GM13976 (cell line): ENCODE measurements around the gene AMPH.

ENCODE experiments used
- DNase-seq: peaks from one replicate; pipeline ENCODE4 v3.0.0; 2012; ENCODE audit warnings: low spot score
- in situ Hi-C: fragments of 300-500 bp; cut with MboI; formaldehyde crosslinking; loops from one replicate; pipeline ENCODE4 v1.12.0; 2022; ENCODE audit warnings: low sequenced_read_pairs, mixed read lengths, inconsistent platforms; ENCODE audit not compliant: unreplicated experiment
- TF ChIP-seq, protein P1 (sequence below): IDR thresholded peaks from 2 replicates; pipeline ENCODE4 v1.5.1; 2012; ENCODE audit warnings: borderline replicate concordance, mild to moderate bottlenecking; ENCODE audit not compliant: insufficient read depth; ENCODE audit errors: extremely low read depth, missing control alignments, control extremely low read depth

Gene AMPH

DNA sequence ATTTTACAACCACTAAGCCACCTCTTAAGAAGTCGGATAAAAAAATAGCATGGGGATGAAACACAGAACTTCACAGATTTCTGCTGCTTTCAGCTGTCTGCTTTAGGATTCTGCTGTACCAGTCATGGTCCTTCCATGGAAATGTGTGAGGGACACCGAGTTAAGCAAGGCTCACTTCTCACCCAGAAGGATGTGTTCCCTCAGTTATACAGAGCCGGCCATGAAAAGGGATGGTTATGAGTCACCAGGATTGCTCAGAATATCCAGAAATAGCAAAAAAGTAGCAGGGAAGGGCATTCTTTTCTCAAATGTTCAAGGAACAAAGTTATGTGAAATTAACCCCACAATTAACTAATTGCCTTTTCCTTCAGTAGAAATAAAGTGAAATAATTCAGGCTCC is 124.4 kb downstream of the AMPH start:
- in situ Hi-C loops = no loop called here

DNA sequence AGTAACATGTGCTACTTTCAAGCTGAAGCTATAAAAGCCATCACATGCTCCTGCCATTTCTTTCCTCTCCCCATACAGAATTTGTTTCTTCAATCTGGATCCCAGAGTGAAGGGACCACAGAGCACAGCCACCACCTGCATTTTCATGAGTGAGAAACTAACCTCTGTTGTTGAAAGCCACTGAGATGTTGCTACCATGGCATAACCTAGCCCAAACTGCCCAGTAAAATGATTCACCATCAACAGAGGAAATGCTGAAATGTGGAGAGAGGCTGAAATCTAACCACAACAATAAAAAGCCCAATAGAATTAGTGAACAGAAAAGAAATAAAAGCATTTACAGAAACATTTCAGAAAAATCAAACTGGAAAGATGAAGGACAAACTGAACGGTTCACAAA is 125.2 kb downstream of the AMPH start:
- DNase-seq = no peak
- TF ChIP-seq, protein P1, sequence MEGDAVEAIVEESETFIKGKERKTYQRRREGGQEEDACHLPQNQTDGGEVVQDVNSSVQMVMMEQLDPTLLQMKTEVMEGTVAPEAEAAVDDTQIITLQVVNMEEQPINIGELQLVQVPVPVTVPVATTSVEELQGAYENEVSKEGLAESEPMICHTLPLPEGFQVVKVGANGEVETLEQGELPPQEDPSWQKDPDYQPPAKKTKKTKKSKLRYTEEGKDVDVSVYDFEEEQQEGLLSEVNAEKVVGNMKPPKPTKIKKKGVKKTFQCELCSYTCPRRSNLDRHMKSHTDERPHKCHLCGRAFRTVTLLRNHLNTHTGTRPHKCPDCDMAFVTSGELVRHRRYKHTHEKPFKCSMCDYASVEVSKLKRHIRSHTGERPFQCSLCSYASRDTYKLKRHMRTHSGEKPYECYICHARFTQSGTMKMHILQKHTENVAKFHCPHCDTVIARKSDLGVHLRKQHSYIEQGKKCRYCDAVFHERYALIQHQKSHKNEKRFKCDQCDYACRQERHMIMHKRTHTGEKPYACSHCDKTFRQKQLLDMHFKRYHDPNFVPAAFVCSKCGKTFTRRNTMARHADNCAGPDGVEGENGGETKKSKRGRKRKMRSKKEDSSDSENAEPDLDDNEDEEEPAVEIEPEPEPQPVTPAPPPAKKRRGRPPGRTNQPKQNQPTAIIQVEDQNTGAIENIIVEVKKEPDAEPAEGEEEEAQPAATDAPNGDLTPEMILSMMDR = no peak
- in situ Hi-C loops = no loop called here

More for the DNA sequence above, 124.4 kb downstream of the AMPH start:
- no peak for DNase-seq
- TF ChIP-seq, protein P1 = no peak

DNA sequence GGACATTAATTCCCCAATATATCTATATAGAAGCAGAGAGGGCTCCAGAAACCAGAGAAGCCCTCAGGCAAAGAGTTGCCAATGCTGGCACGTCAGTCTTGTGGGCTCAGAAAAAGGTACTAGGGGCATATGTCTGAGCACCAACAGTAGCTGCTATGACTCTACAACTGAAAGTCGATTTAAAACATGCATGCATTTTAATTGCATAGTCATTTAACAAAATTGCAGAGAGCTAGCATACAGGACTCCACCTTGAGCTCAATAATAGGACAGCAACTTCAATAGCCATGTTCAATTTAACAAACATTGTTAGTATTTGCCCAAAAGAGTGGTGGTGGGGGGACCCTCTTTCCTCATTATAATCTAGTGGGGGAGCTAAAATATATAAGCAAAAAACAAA is 126.5 kb downstream of the AMPH start:
- DNase-seq = no peak
- in situ Hi-C loops = no loop called here
- TF ChIP-seq, protein P1 = no peak

DNA sequence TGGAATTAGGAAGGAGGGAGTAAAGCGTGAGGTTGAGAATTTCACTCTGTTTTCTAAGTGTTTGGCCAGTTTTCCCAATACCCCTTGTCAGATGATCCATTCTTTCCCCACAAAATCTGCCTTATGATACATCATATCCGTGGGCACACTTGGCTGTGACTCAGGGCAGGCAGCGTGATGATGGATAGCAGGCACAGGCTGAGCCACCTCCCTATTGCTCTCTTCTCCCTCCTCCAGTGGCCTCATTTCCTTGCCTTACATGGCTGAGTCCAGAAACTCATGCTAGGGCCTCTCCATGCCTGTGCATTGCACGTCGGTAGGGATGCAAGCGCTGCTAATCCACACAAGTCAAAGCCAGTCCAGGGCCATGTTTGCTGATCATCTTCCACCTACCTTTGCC is 128.3 kb downstream of the AMPH start:
- in situ Hi-C loops = no loop called here
- no peak for DNase-seq
- TF ChIP-seq, protein P1 = no peak

DNA sequence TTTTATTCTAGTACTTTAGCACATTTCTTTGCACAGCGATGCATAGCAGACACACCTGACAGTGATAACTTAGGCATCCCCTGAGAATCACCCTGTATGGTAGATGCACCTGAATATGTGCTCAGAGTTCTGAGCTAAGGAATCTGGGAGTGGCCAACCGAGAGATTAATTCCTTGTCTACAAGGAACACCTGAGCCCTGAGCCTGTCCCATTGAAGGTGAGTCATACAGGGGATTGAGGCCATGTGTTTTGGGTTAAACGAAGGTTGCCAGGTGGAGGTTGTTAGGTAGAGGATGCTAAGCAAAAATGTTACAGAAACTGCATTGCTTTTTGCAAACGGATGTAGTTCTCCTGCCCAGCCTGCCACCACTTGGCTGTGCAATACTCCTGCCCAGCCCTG is 128.9 kb downstream of the AMPH start:
- no peak for DNase-seq
- TF ChIP-seq, protein P1 = no peak
- in situ Hi-C loops = no loop called here

DNA sequence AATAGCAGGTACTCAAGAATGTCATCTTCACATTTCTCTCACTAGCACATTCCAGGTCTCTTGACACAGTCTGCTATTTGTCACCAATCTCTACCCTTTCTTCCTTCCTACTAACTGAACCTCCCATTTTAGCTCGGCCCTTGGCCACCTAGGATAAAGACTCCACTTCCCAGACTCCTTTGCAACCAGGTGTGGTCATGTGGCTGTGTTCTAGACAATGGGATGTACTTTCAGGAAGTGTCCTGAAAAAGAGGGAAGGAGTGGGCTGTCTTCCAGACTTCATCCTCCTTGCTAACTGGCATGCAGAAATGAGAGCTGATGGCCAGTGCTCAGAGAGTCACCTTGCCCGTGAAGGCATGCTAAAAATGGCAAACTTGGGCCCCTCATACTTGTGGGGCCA is 139.2 kb downstream of the AMPH start:
- in situ Hi-C loops = no loop called here
- no peak for DNase-seq
- TF ChIP-seq, protein P1 = no peak

DNA sequence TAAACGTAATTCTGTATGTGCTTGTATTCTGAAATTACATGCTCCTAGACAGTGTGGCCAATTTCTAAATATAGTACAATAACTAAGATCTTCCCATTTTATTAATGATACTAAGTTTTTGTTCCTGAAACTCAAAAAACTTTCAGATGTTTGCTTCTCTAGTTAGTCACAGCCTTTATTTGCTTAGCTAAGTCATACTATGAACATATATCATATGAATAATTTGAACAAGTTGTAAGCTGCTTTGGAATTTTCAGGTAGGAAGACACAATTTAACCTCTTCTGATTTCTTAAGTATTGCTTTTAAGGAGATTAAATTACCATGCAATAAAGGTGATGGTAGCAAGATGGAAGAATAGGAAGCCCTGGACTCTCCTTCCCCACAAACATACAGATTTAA is 148.7 kb downstream of the AMPH start:
- TF ChIP-seq, protein P1 = no peak
- in situ Hi-C loops = no loop called here
- DNase-seq = no peak
